GM12878 (cell line): ENCODE data around the gene NFIX. TPM values are rescaled to one million over a fixed set of nuclear protein-coding genes. Genes with fewer than 3 reads are reported as not detected.

ENCODE experiments used
- ATAC-seq: fragments of 200-7000 bp; cut with Tn5 transposase; 3 replicates; pipeline ENCODE4 v1.9.1; 2020; ENCODE audit warnings: mild to moderate bottlenecking, moderate library complexity
- BruUV-seq: library from RNA; stranded (reverse); fragments of 400-500 nt; replicated peaks from 2 replicates; lab custom pipeline; 2021; lab: Mats Ljungman, UMichigan
- CTCF ChIA-PET: fragments of 300-600 bp; sonication (Branson Sonifier 250); formaldehyde crosslinking; extraction: SDS; loops from one replicate; lab custom pipeline; 2021; ENCODE audit warnings: inconsistent platforms; lab: Yijun Ruan, JAX
- POLR2A ChIA-PET: fragments of 350-600 bp; formaldehyde crosslinking; extraction: SDS; loops from one replicate; lab custom pipeline; 2021; ENCODE audit warnings: inconsistent platforms; lab: Charles Lee
- RAD21 ChIA-PET: fragments of 300-600 bp; sonication (Branson Sonifier 250); formaldehyde crosslinking; loops from one replicate; lab custom pipeline; 2023; ENCODE audit warnings: antibody characterized with exemption; ENCODE audit not compliant: unreplicated experiment; lab: Charles Lee
- SMC1A ChIA-PET: fragments of 300-600 bp; sonication (Branson Sonifier 250); formaldehyde crosslinking; loops from one replicate; lab custom pipeline; 2023; ENCODE audit not compliant: unreplicated experiment, uncharacterized antibody; lab: Charles Lee
- DNase-seq: peaks from one replicate; pipeline ENCODE4 v3.0.0-alpha.2; 2011; ENCODE audit warnings: low read depth, low spot score
- FAIRE-seq: peaks from 3 replicates; lab custom pipeline; 2011; peaks lifted over from hg19 to GRCh38; lab: Jason Lieb, UNC
- H2AFZ ChIP-seq: 2 replicates; pipeline ENCODE4 v1.6.0; 2011; ENCODE audit warnings: low read depth, low read length, control low read depth; ENCODE audit not compliant: control insufficient read depth
- H3K27ac ChIP-seq: 2 replicates; pipeline ENCODE4 v1.5.1; 2011; ENCODE audit warnings: control low read depth; ENCODE audit not compliant: control insufficient read depth, insufficient read depth
- H3K27me3 ChIP-seq, 2 experiments: replicated peaks in 1 of 2; 2 replicates each; pipeline versions ENCODE4 v1.6.0 to v1.6.1; 2011; ENCODE audit warnings: low read length in 1 of 2; ENCODE audit not compliant: control insufficient read depth in 2 of 2, insufficient read depth in 2 of 2
- H3K36me3 ChIP-seq, 2 experiments: 2 replicates each; pipeline ENCODE4 v1.5.1; 2011; ENCODE audit warnings: low read length in 1 of 2; ENCODE audit not compliant: control insufficient read depth in 2 of 2, insufficient read depth in 2 of 2
- H3K4me1 ChIP-seq: 2 replicates; pipeline ENCODE4 v1.6.1; 2011; ENCODE audit warnings: mild to moderate bottlenecking, low read length, moderate library complexity, mixed read lengths; ENCODE audit not compliant: control insufficient read depth, insufficient read depth
- H3K4me2 ChIP-seq: 2 replicates; pipeline ENCODE4 v1.6.0; 2011; ENCODE audit warnings: control low read depth; ENCODE audit not compliant: control insufficient read depth, insufficient read depth
- H3K4me3 ChIP-seq: fragments of 200-600 bp; sonication (generic); 2 replicates; pipeline ENCODE4 v1.5.1; 2016
- H3K79me2 ChIP-seq: 2 replicates; pipeline ENCODE4 v1.6.0; 2011; ENCODE audit warnings: low read length; ENCODE audit not compliant: control insufficient read depth, insufficient read depth
- H3K9ac ChIP-seq: 2 replicates; pipeline ENCODE4 v1.8.0; 2011; ENCODE audit warnings: low read length, control low read depth, mixed read lengths; ENCODE audit not compliant: control insufficient read depth, insufficient read depth
- H3K9me3 ChIP-seq: replicated peaks from 3 replicates; pipeline ENCODE4 v1.5.1; 2011; ENCODE audit warnings: mild to moderate bottlenecking, low read length; ENCODE audit not compliant: control insufficient read depth, insufficient read depth
- H4K20me1 ChIP-seq: 2 replicates; pipeline ENCODE4 v1.6.0; 2011; ENCODE audit not compliant: control insufficient read depth, insufficient read depth
- BCLAF1 ChIP-seq: fragments of 450-650 bp; IDR thresholded peaks from 2 replicates; pipeline ENCODE4 v1.6.1; 2017; ENCODE audit warnings: antibody characterized with exemption, mild to moderate bottlenecking, moderate library complexity
- BHLHE40 ChIP-seq, 2 experiments: fragments of 450-650 bp in 1 of 2; IDR thresholded peaks; 2 replicates each; pipeline ENCODE4 v1.6.1; 2011 to 2017; ENCODE audit warnings: low read depth in 2 of 2, borderline replicate concordance in 1 of 2, improper control_type of control experiment in 1 of 2, low read length in 1 of 2, mild to moderate bottlenecking in 1 of 2
- CHD1 ChIP-seq: IDR thresholded peaks from 2 replicates; pipeline ENCODE4 v1.6.1; 2012; ENCODE audit warnings: low read depth, low read length, improper control_type of control experiment
- DPF2 ChIP-seq: fragments of 450-650 bp; IDR thresholded peaks from 2 replicates; pipeline ENCODE4 v1.6.1; 2017; ENCODE audit warnings: mild to moderate bottlenecking
- EED ChIP-seq: sonication (generic); IDR thresholded peaks from 2 replicates; pipeline ENCODE4 v1.6.1; 2016; ENCODE audit warnings: antibody characterized with exemption, low read depth
- ESRRA ChIP-seq: IDR thresholded peaks from 2 replicates; pipeline ENCODE4 v1.6.1; 2012; ENCODE audit warnings: mild to moderate bottlenecking, low read length, improper control_type of control experiment
- HDAC6 ChIP-seq: fragments of 200-600 bp; sonication (generic); IDR thresholded peaks from one replicate; pipeline ENCODE4 v1.8.0; 2017; ENCODE audit warnings: antibody characterized with exemption; ENCODE audit not compliant: unreplicated experiment
- JUNB ChIP-seq: IDR thresholded peaks from 2 replicates; pipeline ENCODE4 v1.6.1; 2016; ENCODE audit warnings: antibody characterized with exemption, mild to moderate bottlenecking
- KLF5 ChIP-seq: fragments of 450-650 bp; IDR thresholded peaks from 2 replicates; pipeline ENCODE4 v1.6.1; 2014; ENCODE audit warnings: mild to moderate bottlenecking; ENCODE audit not compliant: partially characterized antibody
- MTA3 ChIP-seq: IDR thresholded peaks from 2 replicates; pipeline ENCODE4 v1.6.1; 2012; ENCODE audit warnings: low read length, inconsistent platforms, borderline replicate concordance
- NBN ChIP-seq: fragments of 450-650 bp; IDR thresholded peaks from 2 replicates; pipeline ENCODE4 v1.6.1; 2016
- NR2C1 ChIP-seq: fragments of 450-650 bp; IDR thresholded peaks from 2 replicates; pipeline ENCODE4 v1.6.1; 2017; ENCODE audit warnings: antibody characterized with exemption, mild to moderate bottlenecking, moderate library complexity
- NRF1 ChIP-seq: conservative IDR thresholded peaks from 2 replicates; pipeline ENCODE4 v1.6.1; 2011; ENCODE audit warnings: mild to moderate bottlenecking, low read depth, low read length, improper control_type of control experiment
- PAX5 ChIP-seq: IDR thresholded peaks from 2 replicates; pipeline ENCODE4 v1.6.1; 2011; ENCODE audit warnings: low read depth, low read length, borderline replicate concordance
- POLR2A ChIP-seq: IDR thresholded peaks from 2 replicates; pipeline ENCODE4 v1.6.1; 2011; ENCODE audit warnings: low read depth, mild to moderate bottlenecking, low read length
- RAD51 ChIP-seq: fragments of 450-650 bp; IDR thresholded peaks from 2 replicates; pipeline ENCODE4 v1.6.1; 2016; ENCODE audit warnings: moderate library complexity, mild to moderate bottlenecking, inconsistent platforms
- SMAD5 ChIP-seq: IDR thresholded peaks from 2 replicates; pipeline ENCODE4 v1.6.1; 2016; ENCODE audit warnings: antibody characterized with exemption, low read depth
- ZNF217 ChIP-seq: fragments of 450-650 bp; IDR thresholded peaks from 2 replicates; pipeline ENCODE4 v1.6.1; 2017; ENCODE audit warnings: antibody characterized with exemption, mild to moderate bottlenecking
- ZNF622 ChIP-seq: fragments of 450-650 bp; IDR thresholded peaks from 2 replicates; pipeline ENCODE4 v1.6.1; 2017; ENCODE audit warnings: mild to moderate bottlenecking, inconsistent platforms
- WGBS: methylation state at CpG from one replicate; pipeline ENCODE4 v1.1.6; 2016; ENCODE audit warnings: low lambda C conversion rate; ENCODE audit not compliant: insufficient replicate concordance, insufficient coverage; ENCODE audit errors: missing lambda C conversion rate; 5-methylcytosine and 5-hydroxymethylcytosine counted together
- in situ Hi-C: fragments of 300-500 bp; cut with MboI; formaldehyde crosslinking; loops from 9 replicates; pipeline ENCODE4 v1.14.3; 2018; ENCODE audit warnings: mixed read lengths
- intact Hi-C: fragments of 100-400 bp; cut with micrococcal nuclease; formaldehyde crosslinking; loops from one replicate; pipeline ENCODE4 v1.14.2; 2022; ENCODE audit not compliant: unreplicated experiment
- polyA plus RNA-seq, 11 experiments: library from polyadenylated mRNA; depleted of rRNA in 4 of 11; unstranded in 6 of 11; stranded (reverse) in 5 of 11; fragments of >200 nt; fragmentation: Nextera tagmentation in 4 of 11; fragmentation: Illumina TruSeq in 1 of 11; extraction: Ambion mirVana in 4 of 11; extraction: Trizol in 1 of 11; gene quantifications; 1 replicate in 1 of 11; 2 replicates in 10 of 11; pipeline versions ENCODE4 v1.2.1 to v1.2.3, GENCODE V29; 2011 to 2016; ENCODE audit warnings: inconsistent platforms in 2 of 11, missing spikeins in 2 of 11, low read depth in 1 of 11
- total RNA-seq, 4 experiments: library from RNA; depleted of rRNA in 3 of 4; stranded (reverse); fragments of >200 nt in 3 of 4; fragmentation: Illumina TruSeq in 1 of 4; extraction: Trizol in 1 of 4; gene quantifications; 2 replicates each; pipeline versions ENCODE4 v1.2.1 to v1.2.3, GENCODE V29; 2013 to 2021
- TF ChIP-seq, protein P1 (sequence below): fragments of 450-650 bp; IDR thresholded peaks from 2 replicates; pipeline ENCODE4 v1.6.1; 2017; ENCODE audit warnings: mild to moderate bottlenecking

NFIX gene
- total and polyA plus RNA-seq, 10 of the 15 experiments (the other 5 are each of a cell fraction or from before 2014, with no cell fraction given): 0.02 to 2.2 (median 0.28) TPM

DNA sequence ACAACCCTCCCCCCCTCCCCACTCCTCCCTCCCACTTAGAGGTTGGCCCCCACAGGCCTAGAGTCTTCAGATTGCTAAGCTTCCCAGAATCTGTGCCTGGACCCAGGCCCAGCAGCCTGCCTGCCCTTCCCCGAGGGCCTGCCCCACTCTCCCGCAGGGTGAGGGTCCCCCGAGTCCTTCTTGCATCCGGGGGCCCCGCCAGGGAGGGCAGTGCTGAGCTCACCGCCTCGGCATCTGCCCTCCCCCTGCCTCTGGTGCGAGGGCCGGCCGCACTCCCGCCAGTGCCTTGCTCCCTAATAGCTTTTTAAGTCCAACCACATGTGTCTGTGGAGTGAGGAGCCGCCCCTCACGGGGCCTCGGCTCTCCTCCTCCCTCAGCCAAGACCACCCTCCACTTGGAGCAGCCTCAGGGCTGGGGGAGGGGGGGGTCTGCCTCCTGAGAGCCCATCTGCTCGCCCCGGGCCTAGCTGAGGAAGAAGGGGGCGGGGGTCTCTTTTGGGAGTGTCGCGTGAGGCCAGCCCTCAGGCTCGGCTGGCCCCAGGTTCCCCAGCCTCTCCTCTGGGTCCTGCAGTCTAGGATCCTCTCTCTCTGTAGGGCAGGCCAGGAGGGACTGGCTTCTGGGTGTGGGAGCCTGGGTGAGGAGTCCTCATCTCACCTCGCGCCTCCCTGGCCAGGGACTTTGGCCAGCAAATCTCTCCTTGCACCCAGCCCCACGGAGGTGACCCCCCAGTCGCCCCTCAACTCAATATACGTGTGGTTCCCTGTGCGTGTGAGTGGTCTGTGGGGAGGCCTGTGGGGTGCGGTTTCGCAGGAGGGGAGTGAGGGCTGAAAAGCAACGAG is 60.2 kb downstream of the NFIX start:
- Histone ChIP-seq H2AFZ (no peak overlapping the region), H3K27ac (no peak overlapping the region), H3K4me3 (no peak overlapping the region), H3K4me2 (no peak overlapping the region), H3K27me3 (peaks cover 0 to 13% of the 10 kb centered on the region in 2 experiments; a peak in 3 of 4 replicates), H3K9ac (no peak overlapping the region), H4K20me1 (no peaks in the 10 kb centered on the region), H3K36me3 (no peaks in the 10 kb centered on the region), H3K79me2 (no peaks in the 10 kb centered on the region), H3K9me3 (no peaks in the 10 kb centered on the region), H3K4me1 (no peaks in the 10 kb centered on the region)
- intact Hi-C loops: no loop called here
- no peak for ATAC-seq
- no peak for FAIRE-seq
- no TSS peak for BruUV-seq
- CTCF ChIA-PET: interaction anchor here (0.7 to 10.9 kb wide), 2 partner anchors 39 to 76 kb away, joined by 3 to 247 read pairs; no protein-coding TSS in a partner anchor
- no peak for DNase-seq
- TF ChIP-seq POLR2A (no peak), NBN (no peak), JUNB (no peak), BCLAF1 (no peak), ESRRA (no peak), KLF5 (no peak), NRF1 (no peak), DPF2 (no peak), ZNF217 (no peak), HDAC6 (no peak), SMAD5 (no peak), BHLHE40 (IDR thresholded peaks at IDR 0.05; ENCODE audit: borderline replicate concordance in 1 of 2, low read depth in 2 of 2, low read length in 1 of 2) (no peak), RAD51 (no peak), EED (no peak), PAX5 (no peak), ZNF622 (no peak), CHD1 (no peak), NR2C1 (no peak), MTA3 (no peak)
- TF ChIP-seq, protein P1, sequence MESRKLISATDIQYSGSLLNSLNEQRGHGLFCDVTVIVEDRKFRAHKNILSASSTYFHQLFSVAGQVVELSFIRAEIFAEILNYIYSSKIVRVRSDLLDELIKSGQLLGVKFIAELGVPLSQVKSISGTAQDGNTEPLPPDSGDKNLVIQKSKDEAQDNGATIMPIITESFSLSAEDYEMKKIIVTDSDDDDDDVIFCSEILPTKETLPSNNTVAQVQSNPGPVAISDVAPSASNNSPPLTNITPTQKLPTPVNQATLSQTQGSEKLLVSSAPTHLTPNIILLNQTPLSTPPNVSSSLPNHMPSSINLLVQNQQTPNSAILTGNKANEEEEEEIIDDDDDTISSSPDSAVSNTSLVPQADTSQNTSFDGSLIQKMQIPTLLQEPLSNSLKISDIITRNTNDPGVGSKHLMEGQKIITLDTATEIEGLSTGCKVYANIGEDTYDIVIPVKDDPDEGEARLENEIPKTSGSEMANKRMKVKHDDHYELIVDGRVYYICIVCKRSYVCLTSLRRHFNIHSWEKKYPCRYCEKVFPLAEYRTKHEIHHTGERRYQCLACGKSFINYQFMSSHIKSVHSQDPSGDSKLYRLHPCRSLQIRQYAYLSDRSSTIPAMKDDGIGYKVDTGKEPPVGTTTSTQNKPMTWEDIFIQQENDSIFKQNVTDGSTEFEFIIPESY: no peak
- SMC1A ChIA-PET: interaction anchor here (1.8 kb wide), 1 partner anchor 22 kb away, joined by 4 read pairs; no protein-coding TSS in a partner anchor
- RAD21 ChIA-PET: interaction anchor here (1.2 kb wide), 1 partner anchor 90 kb away, joined by 3 read pairs; no protein-coding TSS in a partner anchor
- POLR2A ChIA-PET: no interaction called here
- WGBS: 11% methylated on average over 29 of the region's 29 CpGs
- in situ Hi-C loops: no loop called here
